ENCODE data around the gene RGS4.

The RGS4 gene

GRCh38 chr1:163104385-163105099 is 35.4 kb downstream of the RGS4 start:
- no peak for DNase-seq

- peak; percentile 13 for DNase-seq
Observed at GRCh38 chr1:163106364-163106987, 37.3 kb downstream of the RGS4 start.

- DNase-seq = no peak
Observed at GRCh38 chr1:163107655-163108054, 38.5 kb downstream of the RGS4 start.

- DNase-seq = no peak
Observed at GRCh38 chr1:163115887-163116286, 46.7 kb downstream of the RGS4 start.

- no peak for DNase-seq
Observed at GRCh38 chr1:163119707-163120106, 50.5 kb downstream of the RGS4 start.

- DNase-seq = no peak
Observed at GRCh38 chr1:163120372-163120771, 51.2 kb downstream of the RGS4 start.

GRCh38 chr1:163124812-163125211 is 55.7 kb downstream of the RGS4 start:
- DNase-seq = no peak

Data from eye (tissue), 1 donor.